Measurements from ENCODE around the gene SLC27A4.

Gene SLC27A4

GRCh38 chr9:128339761-128340690, at the start of gene SLC27A4 (continued):
- TF ChIP-seq ZNF610 (tag by site-specific recombination; IDR thresholded peaks at IDR 0.05; ENCODE audit: borderline replicate concordance), result peak; percentile 47; the same call in 1 of the 2 replicates
- no peak for TF ChIP-seq ZNF248 (tag by site-specific recombination; IDR thresholded peaks at IDR 0.05)
- TF ChIP-seq ZNF324 (tag by site-specific recombination; IDR thresholded peaks at IDR 0.05), result peak; percentile 57; the same call in 1 of the 2 replicates
- no peak for TF ChIP-seq ZNF132 (tag by site-specific recombination; IDR thresholded peaks at IDR 0.05; ENCODE audit: borderline replicate concordance)
- peak; percentile 71 for TF ChIP-seq KLF17 (tag by site-specific recombination; IDR thresholded peaks at IDR 0.05)
- TF ChIP-seq TCF7L2 (IDR thresholded peaks at IDR 0.05; ENCODE audit: borderline replicate concordance, low read depth, low read length), result no peak
- TF ChIP-seq, protein P1, sequence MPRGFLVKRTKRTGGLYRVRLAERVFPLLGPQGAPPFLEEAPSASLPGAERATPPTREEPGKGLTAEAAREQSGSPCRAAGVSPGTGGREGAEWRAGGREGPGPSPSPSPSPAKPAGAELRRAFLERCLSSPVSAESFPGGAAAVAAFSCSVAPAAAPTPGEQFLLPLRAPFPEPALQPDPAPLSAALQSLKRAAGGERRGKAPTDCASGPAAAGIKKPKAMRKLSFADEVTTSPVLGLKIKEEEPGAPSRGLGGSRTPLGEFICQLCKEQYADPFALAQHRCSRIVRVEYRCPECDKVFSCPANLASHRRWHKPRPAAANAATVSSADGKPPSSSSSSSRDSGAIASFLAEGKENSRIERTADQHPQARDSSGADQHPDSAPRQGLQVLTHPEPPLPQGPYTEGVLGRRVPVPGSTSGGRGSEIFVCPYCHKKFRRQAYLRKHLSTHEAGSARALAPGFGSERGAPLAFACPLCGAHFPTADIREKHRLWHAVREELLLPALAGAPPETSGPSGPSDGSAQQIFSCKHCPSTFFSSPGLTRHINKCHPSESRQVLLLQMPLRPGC (tag by site-specific recombination; IDR thresholded peaks at IDR 0.05), result no peak
- no peak for TF ChIP-seq ZNF354C (tag by site-specific recombination; IDR thresholded peaks at IDR 0.05; ENCODE audit: borderline replicate concordance, low read depth)
- TF ChIP-seq KLF1 (tag by site-specific recombination; IDR thresholded peaks at IDR 0.05), result peak; percentile 80
- TF ChIP-seq ZNF169 (tag by site-specific recombination; IDR thresholded peaks at IDR 0.05), result no peak
- no peak for TF ChIP-seq ZNF549 (tag by site-specific recombination; IDR thresholded peaks at IDR 0.05)
- TF ChIP-seq ZNF433 (tag by site-specific recombination; IDR thresholded peaks at IDR 0.05; ENCODE audit: low read depth), result no peak
- no peak for TF ChIP-seq ZFP37 (tag by site-specific recombination; IDR thresholded peaks at IDR 0.05)
- TF ChIP-seq ZSCAN23 (tag by site-specific recombination; IDR thresholded peaks at IDR 0.05), result 0 out of 2 replicates have a peak, but pooled peaks have one; percentile 17
- TF ChIP-seq SETDB1 (IDR thresholded peaks at IDR 0.05; ENCODE audit: insufficient read length, low read length), result no peak
- TF ChIP-seq KLF10 (tag by site-specific recombination; IDR thresholded peaks at IDR 0.05), result no peak
- no peak; the same call in 1 of the 2 replicates for TF ChIP-seq ZNF785 (tag by site-specific recombination; IDR thresholded peaks at IDR 0.05)
- TF ChIP-seq HOXD13 (CRISPR knock-in tag; IDR thresholded peaks at IDR 0.05; ENCODE audit: borderline replicate concordance), result no peak
- TF ChIP-seq, protein P2, sequence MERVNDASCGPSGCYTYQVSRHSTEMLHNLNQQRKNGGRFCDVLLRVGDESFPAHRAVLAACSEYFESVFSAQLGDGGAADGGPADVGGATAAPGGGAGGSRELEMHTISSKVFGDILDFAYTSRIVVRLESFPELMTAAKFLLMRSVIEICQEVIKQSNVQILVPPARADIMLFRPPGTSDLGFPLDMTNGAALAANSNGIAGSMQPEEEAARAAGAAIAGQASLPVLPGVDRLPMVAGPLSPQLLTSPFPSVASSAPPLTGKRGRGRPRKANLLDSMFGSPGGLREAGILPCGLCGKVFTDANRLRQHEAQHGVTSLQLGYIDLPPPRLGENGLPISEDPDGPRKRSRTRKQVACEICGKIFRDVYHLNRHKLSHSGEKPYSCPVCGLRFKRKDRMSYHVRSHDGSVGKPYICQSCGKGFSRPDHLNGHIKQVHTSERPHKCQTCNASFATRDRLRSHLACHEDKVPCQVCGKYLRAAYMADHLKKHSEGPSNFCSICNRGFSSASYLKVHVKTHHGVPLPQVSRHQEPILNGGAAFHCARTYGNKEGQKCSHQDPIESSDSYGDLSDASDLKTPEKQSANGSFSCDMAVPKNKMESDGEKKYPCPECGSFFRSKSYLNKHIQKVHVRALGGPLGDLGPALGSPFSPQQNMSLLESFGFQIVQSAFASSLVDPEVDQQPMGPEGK (tag by site-specific recombination; IDR thresholded peaks at IDR 0.05), result peak; percentile 59
- TF ChIP-seq ZBTB1 (tag by site-specific recombination; IDR thresholded peaks at IDR 0.05), result no peak
- TF ChIP-seq ZNF585B (tag by site-specific recombination; IDR thresholded peaks at IDR 0.05), result no peak
- TF ChIP-seq ZNF211 (tag by site-specific recombination; IDR thresholded peaks at IDR 0.05; ENCODE audit: low read depth), result no peak
- TF ChIP-seq ZNF791 (tag by site-specific recombination; IDR thresholded peaks at IDR 0.05), result no peak
- no peak for TF ChIP-seq PRDM2 (tag by site-specific recombination; IDR thresholded peaks at IDR 0.05; ENCODE audit: borderline replicate concordance)
- TF ChIP-seq ZNF23 (tag by site-specific recombination; IDR thresholded peaks at IDR 0.05; ENCODE audit: borderline replicate concordance), result no peak
- TF ChIP-seq, protein P3, sequence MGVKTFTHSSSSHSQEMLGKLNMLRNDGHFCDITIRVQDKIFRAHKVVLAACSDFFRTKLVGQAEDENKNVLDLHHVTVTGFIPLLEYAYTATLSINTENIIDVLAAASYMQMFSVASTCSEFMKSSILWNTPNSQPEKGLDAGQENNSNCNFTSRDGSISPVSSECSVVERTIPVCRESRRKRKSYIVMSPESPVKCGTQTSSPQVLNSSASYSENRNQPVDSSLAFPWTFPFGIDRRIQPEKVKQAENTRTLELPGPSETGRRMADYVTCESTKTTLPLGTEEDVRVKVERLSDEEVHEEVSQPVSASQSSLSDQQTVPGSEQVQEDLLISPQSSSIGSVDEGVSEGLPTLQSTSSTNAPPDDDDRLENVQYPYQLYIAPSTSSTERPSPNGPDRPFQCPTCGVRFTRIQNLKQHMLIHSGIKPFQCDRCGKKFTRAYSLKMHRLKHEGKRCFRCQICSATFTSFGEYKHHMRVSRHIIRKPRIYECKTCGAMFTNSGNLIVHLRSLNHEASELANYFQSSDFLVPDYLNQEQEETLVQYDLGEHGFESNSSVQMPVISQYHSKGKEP (tag by site-specific recombination; IDR thresholded peaks at IDR 0.05), result no peak
- TF ChIP-seq ZNF184 (tag by site-specific recombination; IDR thresholded peaks at IDR 0.05), result no peak

Measured in HEK293 (cell line).